NCI-H2081 (cell line): Measurements from ENCODE around the gene GDI2.

ENCODE experiments used
- DNase-seq, 2 experiments: peaks; one replicate each; lab custom pipeline; 2025; lab: John Stamatoyannopoulos, UW

Gene GDI2

GRCh38 chr10:5741276-5741675 lies 72.0 kb downstream of the GDI2 start:
- DNase-seq, result peak in 1 of 2 experiments; percentile 5

- DNase-seq, result no peak
Observed at GRCh38 chr10:5738427-5738826, 74.8 kb downstream of the GDI2 start.

GRCh38 chr10:5737352-5737751 lies 75.9 kb downstream of the GDI2 start:
- no peak for DNase-seq

GRCh38 chr10:5736591-5736990 lies 76.6 kb downstream of the GDI2 start:
- DNase-seq, result no peak

- DNase-seq, result no peak
Observed at GRCh38 chr10:5735119-5735518, 78.1 kb downstream of the GDI2 start.

- DNase-seq, result no peak
Observed at GRCh38 chr10:5732141-5732540, 81.1 kb downstream of the GDI2 start.

- no peak for DNase-seq
Observed at GRCh38 chr10:5731559-5731958, 81.7 kb downstream of the GDI2 start.

GRCh38 chr10:5730766-5731165 lies 82.5 kb downstream of the GDI2 start:
- no peak for DNase-seq

- DNase-seq, result no peak
Observed at GRCh38 chr10:5723692-5724091, 89.5 kb downstream of the GDI2 start.

- no peak for DNase-seq
Observed at GRCh38 chr10:5720182-5720581, 93.1 kb downstream of the GDI2 start.

GRCh38 chr10:5719546-5719945 lies 93.7 kb downstream of the GDI2 start:
- no peak for DNase-seq
